Caco-2 (cell line): ENCODE data around the gene VPS54. TPM values are rescaled to one million over a fixed set of nuclear protein-coding genes. Genes with fewer than 3 reads are reported as not detected.
A peak's percentile ranks its signal among the peaks of the same experiment; 100 is the strongest.
"Not testable (repeated sequence)": the region's sequence is repeated elsewhere in the genome, so short reads cannot be mapped to it uniquely, and the experiment has no call there.

Experiments
- BruUV-seq: library from RNA; stranded (reverse); fragments of 400-500 nt; replicated peaks from 2 replicates; lab custom pipeline; 2021; lab: Mats Ljungman, UMichigan
- CTCF ChIA-PET: fragments of 300-600 bp; sonication (Branson Sonifier 250); formaldehyde crosslinking; loops from one replicate; lab custom pipeline; 2022; ENCODE audit warnings: antibody characterized with exemption; lab: Charles Lee
- POLR2A ChIA-PET: fragments of 300-600 bp; sonication (Branson Sonifier 250); formaldehyde crosslinking; loops from one replicate; lab custom pipeline; 2022; ENCODE audit warnings: antibody characterized with exemption; lab: Charles Lee
- DNase-seq, 2 experiments: peaks; one replicate each; pipeline versions ENCODE4 v3.0.0 to v3.0.0-alpha.2; 2020 to 2022
- H3K27me3 ChIP-seq: replicated peaks from 2 replicates; pipeline ENCODE4 v1.6.0; 2011; ENCODE audit warnings: low read length; ENCODE audit not compliant: control insufficient read depth, insufficient read depth
- H3K36me3 ChIP-seq: 2 replicates; pipeline ENCODE4 v1.5.1; 2011; ENCODE audit warnings: low read length; ENCODE audit not compliant: control insufficient read depth, insufficient read depth
- H3K4me1 ChIP-seq: fragments of 250-450 bp; sonication (Bioruptor Pico); 2 replicates; pipeline ENCODE4 v1.5.1; 2020; ENCODE audit warnings: mild to moderate bottlenecking
- H3K4me3 ChIP-seq: 2 replicates; pipeline ENCODE4 v1.5.1; 2011; ENCODE audit warnings: low read depth, mild to moderate bottlenecking, control low read depth, low read length
- H3K9me3 ChIP-seq: fragments of 250-450 bp; sonication (Bioruptor Pico); 2 replicates; pipeline ENCODE4 v1.5.1; 2020; ENCODE audit warnings: mild to moderate bottlenecking, moderate library complexity
- H3K27ac Mint-ChIP-seq: one replicate; pipeline ENCODE4 v1.8.0; 2022; ENCODE audit warnings: mixed read lengths; ENCODE audit not compliant: unreplicated experiment
- H3K27me3 Mint-ChIP-seq: one replicate; pipeline ENCODE4 v1.8.0; 2022; ENCODE audit warnings: mixed read lengths; ENCODE audit not compliant: insufficient read depth, unreplicated experiment
- H3K36me3 Mint-ChIP-seq: one replicate; pipeline ENCODE4 v1.8.0; 2022; ENCODE audit warnings: mild to moderate bottlenecking, mixed read lengths; ENCODE audit not compliant: insufficient read depth, unreplicated experiment
- H3K4me1 Mint-ChIP-seq: one replicate; pipeline ENCODE4 v1.8.0; 2022; ENCODE audit warnings: low read depth, mixed read lengths; ENCODE audit not compliant: unreplicated experiment
- H3K4me3 Mint-ChIP-seq: one replicate; pipeline ENCODE4 v1.8.0; 2022; ENCODE audit warnings: mild to moderate bottlenecking, moderate library complexity, mixed read lengths; ENCODE audit not compliant: unreplicated experiment
- H3K9me3 Mint-ChIP-seq: one replicate; pipeline ENCODE4 v1.8.0; 2022; ENCODE audit warnings: mixed read lengths; ENCODE audit not compliant: unreplicated experiment
- intact Hi-C: fragments of 100-400 bp; cut with micrococcal nuclease; formaldehyde crosslinking; loops from one replicate; pipeline ENCODE4 v1.10.0; 2022; ENCODE audit not compliant: unreplicated experiment
- total RNA-seq: library from RNA; stranded (reverse); gene quantifications from 2 replicates; pipeline ENCODE4 v1.2.3, GENCODE V29; 2022
- TF ChIP-seq, protein P1 (sequence below), 2 experiments: fragments of 200-600 bp in 1 of 2; IDR thresholded peaks; 1 replicate in 1 of 2; 2 replicates in 1 of 2; pipeline versions ENCODE4 v1.5.1 to v1.8.0; 2011 to 2022; ENCODE audit warnings: antibody characterized with exemption in 1 of 2, control low read depth in 1 of 2, inconsistent platforms in 1 of 2, low read depth in 1 of 2, low read length in 1 of 2, mild to moderate bottlenecking in 1 of 2, moderate library complexity in 1 of 2; ENCODE audit not compliant: insufficient read depth in 1 of 2, severe bottlenecking in 1 of 2, unreplicated experiment in 1 of 2

VPS54 gene
- total RNA-seq, 1 experiment from 2014 or later, result 28.5 TPM

DNA sequence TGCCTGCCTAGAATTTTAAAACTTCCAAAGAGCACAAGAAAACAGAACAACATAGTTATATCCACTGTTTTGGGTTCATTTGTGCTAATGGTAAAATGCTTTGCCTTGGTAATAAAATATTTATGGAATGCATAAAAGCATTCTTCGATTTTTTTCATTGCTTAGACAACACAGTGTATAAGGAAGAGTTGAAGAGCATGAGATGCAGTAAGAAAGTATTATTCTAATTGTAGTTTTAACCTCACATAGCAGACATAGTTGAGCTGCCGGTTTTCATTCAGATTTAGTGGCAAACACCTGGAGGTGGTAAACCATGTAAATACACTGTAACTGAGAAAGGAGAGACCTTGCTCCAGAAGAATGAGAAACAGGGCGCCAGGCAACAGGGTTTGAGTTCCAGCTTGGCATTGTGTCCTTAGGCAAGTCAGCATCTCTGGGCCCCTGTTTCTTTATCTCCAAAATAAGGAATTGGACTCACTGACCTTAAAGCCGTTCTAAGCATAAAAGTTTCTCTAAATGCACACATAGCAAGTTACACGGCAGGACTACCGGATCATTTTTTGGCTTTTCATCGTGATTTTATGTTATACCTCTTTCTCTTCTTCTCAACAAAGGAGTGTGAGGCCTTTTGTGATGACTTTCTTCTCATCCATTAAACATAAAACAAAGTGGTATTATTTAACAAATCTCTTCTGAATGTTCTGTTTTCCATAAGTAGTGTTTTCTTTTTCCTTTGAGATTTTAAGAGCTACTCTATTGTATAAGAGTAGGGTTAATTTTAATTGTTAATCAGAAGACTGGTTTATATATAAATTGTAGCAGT lies 169.6 kb downstream of the VPS54 start:
- H3K4me1 ChIP-seq, result peaks cover 62% of the 10 kb centered on the region
- intact Hi-C loops, result no loop called here
- H3K36me3 ChIP-seq, result no peaks in the 10 kb centered on the region
- H3K4me3 Mint-ChIP-seq, result no peak overlapping the region
- H3K9me3 ChIP-seq, result no peaks in the 10 kb centered on the region
- H3K36me3 Mint-ChIP-seq, result peaks cover 29% of the 10 kb centered on the region
- BruUV-seq, result no TSS peak
- peaks cover 61% of the 10 kb centered on the region for H3K4me1 Mint-ChIP-seq
- H3K27me3 Mint-ChIP-seq, result no peaks in the 10 kb centered on the region
- ChIA-PET POLR2A (no interaction called here), CTCF (interaction anchor here (0.5 kb wide), 1 partner anchor 16 kb away, joined by 3 read pairs; no protein-coding TSS in a partner anchor)
- H3K4me3 ChIP-seq, result no peak overlapping the region
- TF ChIP-seq, protein P1, sequence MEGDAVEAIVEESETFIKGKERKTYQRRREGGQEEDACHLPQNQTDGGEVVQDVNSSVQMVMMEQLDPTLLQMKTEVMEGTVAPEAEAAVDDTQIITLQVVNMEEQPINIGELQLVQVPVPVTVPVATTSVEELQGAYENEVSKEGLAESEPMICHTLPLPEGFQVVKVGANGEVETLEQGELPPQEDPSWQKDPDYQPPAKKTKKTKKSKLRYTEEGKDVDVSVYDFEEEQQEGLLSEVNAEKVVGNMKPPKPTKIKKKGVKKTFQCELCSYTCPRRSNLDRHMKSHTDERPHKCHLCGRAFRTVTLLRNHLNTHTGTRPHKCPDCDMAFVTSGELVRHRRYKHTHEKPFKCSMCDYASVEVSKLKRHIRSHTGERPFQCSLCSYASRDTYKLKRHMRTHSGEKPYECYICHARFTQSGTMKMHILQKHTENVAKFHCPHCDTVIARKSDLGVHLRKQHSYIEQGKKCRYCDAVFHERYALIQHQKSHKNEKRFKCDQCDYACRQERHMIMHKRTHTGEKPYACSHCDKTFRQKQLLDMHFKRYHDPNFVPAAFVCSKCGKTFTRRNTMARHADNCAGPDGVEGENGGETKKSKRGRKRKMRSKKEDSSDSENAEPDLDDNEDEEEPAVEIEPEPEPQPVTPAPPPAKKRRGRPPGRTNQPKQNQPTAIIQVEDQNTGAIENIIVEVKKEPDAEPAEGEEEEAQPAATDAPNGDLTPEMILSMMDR (IDR thresholded peaks at IDR 0.05; ENCODE audit: insufficient read depth in 1 of 2, low read depth in 1 of 2, low read length in 1 of 2, severe bottlenecking in 1 of 2, unreplicated experiment in 1 of 2), result no peak
- no peaks in the 10 kb centered on the region for H3K27me3 ChIP-seq
- H3K9me3 Mint-ChIP-seq, result no peaks in the 10 kb centered on the region
- H3K27ac Mint-ChIP-seq, result peak overlapping the region; percentile 69
- DNase-seq, result no peak

- H3K9me3 Mint-ChIP-seq, intact Hi-C loops, H3K4me3 ChIP-seq, H3K27me3 ChIP-seq, POLR2A ChIA-PET, H3K27me3 Mint-ChIP-seq, H3K9me3 ChIP-seq, DNase-seq, CTCF ChIA-PET, BruUV-seq, H3K36me3 ChIP-seq: not testable (repeated sequence)
- H3K4me1 ChIP-seq, result peaks cover 58% of the 10 kb centered on the region
- Mint-ChIP-seq H3K36me3 (peaks cover 31% of the 10 kb centered on the region), H3K4me3 (peak overlapping the region; percentile 24), H3K27ac (peak overlapping the region; percentile 87), H3K4me1 (peaks cover 47% of the 10 kb centered on the region)
These were observed 171.7 kb downstream of the VPS54 start for GRCh38 chr2:63847571-63847970.

DNA sequence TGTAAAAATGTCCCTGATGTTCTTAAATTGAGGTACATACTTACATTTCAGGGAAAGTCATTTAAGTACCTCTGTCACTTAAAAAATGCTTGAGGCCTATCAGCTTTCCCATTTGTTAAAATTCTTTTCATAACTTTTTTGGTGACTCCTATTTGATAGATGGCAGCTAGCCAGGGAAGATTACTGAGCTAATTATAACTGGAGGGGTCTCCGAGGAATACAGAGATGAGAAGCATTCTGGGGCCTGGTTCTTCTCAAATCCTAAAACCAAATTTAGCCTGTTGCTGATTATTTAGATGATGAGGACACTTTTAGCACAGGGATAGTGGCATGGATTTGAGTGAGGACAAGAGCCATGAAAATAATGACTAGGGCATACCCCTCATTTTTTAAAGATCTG lies 172.7 kb downstream of the VPS54 start:
- intact Hi-C loops, result no loop called here
- no peak for DNase-seq
- no peaks in the 10 kb centered on the region for H3K9me3 ChIP-seq
- H3K36me3 Mint-ChIP-seq, result peaks cover 39% of the 10 kb centered on the region
- ChIA-PET POLR2A (no interaction called here), CTCF (interaction anchor here (0.7 kb wide), 1 partner anchor 148 kb away, joined by 3 read pairs; no protein-coding TSS in a partner anchor)
- no peak overlapping the region for H3K27ac Mint-ChIP-seq
- H3K4me1 ChIP-seq, result peaks cover 51% of the 10 kb centered on the region
- no peaks in the 10 kb centered on the region for H3K27me3 Mint-ChIP-seq
- H3K4me3 Mint-ChIP-seq, result peak overlapping the region; percentile 22
- peaks cover 36% of the 10 kb centered on the region for H3K4me1 Mint-ChIP-seq
- no TSS peak for BruUV-seq
- H3K9me3 Mint-ChIP-seq, result no peaks in the 10 kb centered on the region
- no peak overlapping the region for H3K4me3 ChIP-seq
- no peaks in the 10 kb centered on the region for H3K27me3 ChIP-seq
- no peaks in the 10 kb centered on the region for H3K36me3 ChIP-seq
- TF ChIP-seq, protein P1 (IDR thresholded peaks at IDR 0.05; ENCODE audit: insufficient read depth in 1 of 2, low read depth in 1 of 2, low read length in 1 of 2, severe bottlenecking in 1 of 2, unreplicated experiment in 1 of 2), result no peak
